HG02610 (cell line): ENCODE measurements around the gene SLC27A2.
"Not testable (repeated sequence)": the region's sequence is repeated elsewhere in the genome, so short reads cannot be mapped to it uniquely, and the experiment has no call there.

ENCODE experiments used
- ATAC-seq: cut with Tn5 transposase; IDR thresholded peaks from one replicate; pipeline ENCODE4 v1.9.1; 2021; ENCODE audit warnings: mild to moderate bottlenecking, moderate library complexity; ENCODE audit not compliant: unreplicated experiment

SLC27A2 gene

GRCh38 chr15:50181969-50182218 lies at the start of gene SLC27A2:
Gene SLC27A2, plus strand, starts transcription at chr15:50182196. Its CDS starts 232 bp downstream, at chr15:50182428.
- ATAC-seq: peak; percentile 59

DNA sequence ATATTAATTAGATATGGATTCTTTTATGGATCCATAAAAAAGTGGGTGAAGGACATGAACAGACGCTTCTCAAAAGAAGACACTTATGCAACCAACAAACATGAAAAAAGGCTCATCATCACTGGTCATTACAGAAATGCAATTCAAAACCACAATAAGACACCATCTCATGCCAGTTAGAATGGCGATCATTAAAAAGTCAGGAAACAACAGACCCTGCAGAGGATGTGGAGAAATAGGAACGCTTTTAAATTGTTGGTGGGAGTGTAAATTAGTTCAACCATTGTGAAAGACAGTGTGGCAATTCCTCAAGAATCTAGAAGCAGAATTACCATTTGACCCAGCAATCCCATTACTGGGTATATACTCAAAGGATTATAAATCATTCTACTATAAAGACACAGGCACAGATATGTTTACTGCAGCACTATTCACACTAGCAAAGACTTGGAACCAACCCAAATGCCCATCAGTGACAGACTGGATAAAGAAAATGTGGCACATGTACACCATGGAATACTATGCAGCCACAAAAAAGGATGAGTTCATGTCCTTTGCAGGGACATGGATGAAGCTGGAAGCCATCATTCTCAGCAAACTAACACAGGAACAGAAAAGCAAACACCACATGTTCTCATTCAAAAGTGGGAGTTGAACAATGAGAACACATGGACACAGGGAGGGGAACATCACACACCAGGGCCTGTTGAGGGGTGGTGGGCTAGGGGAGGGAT lies 49.6 kb upstream of the SLC27A2 start:
- ATAC-seq: not testable (repeated sequence)

GRCh38 chr15:50134524-50135024 lies 47.4 kb upstream of the SLC27A2 start:
- ATAC-seq: peak; percentile 86

DNA sequence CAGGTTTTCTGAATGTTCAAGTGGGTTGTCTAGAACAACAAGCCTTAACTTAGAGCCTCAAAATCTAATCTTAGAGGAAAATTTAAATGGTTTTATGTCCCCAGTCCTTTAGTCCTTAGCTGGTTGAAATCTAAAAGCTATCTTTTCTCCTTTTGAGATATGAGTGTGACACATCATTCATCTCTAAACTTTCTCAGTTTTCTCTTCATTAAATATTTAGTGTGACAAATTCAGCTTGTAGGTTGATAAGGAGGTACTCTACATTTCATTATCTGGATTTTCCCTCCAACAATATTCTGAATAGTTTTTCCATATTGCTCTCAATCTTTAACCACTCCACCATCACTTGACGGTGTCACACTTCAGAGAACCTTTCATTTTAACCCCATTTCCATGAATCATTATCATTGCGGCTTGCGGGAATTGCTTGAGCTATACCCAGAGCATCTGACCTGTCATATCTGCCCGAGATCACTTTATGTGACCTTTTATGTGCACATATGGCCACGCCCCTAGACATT lies 46.9 kb upstream of the SLC27A2 start:
- peak; percentile 89 for ATAC-seq

- no peak for ATAC-seq
Measured at GRCh38 chr15:50137330-50137761, 44.6 kb upstream of the SLC27A2 start.

GRCh38 chr15:50137893-50138292 lies 44.1 kb upstream of the SLC27A2 start:
- no peak for ATAC-seq

- ATAC-seq: no peak
Measured at GRCh38 chr15:50138391-50138790, 43.6 kb upstream of the SLC27A2 start.

DNA sequence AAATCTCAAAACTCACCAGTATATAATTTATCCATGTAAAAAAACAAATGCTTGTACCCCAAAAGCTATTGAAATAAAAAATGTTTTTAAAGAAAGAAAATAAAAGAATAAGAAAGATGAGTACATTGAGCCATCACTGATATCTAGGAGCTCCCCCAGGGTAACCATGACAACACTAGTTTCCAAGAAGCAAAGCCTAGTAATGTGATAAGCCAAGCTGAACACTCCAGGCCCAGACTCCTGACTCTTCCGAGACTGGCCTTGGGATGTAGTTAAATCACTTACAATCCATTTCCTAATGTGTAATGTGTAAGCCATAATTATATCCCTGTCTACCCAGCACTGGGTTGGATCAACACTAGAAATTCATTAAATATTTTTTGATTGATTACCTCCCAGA lies 41.9 kb upstream of the SLC27A2 start:
- no peak for ATAC-seq

GRCh38 chr15:50140983-50141382 lies 41.0 kb upstream of the SLC27A2 start:
- ATAC-seq: no peak

- ATAC-seq: no peak
Measured at GRCh38 chr15:50141856-50142255, 40.1 kb upstream of the SLC27A2 start.

GRCh38 chr15:50143255-50143860 lies 38.6 kb upstream of the SLC27A2 start:
- no peak for ATAC-seq

GRCh38 chr15:50144341-50145120 lies 37.5 kb upstream of the SLC27A2 start:
- no peak for ATAC-seq

DNA sequence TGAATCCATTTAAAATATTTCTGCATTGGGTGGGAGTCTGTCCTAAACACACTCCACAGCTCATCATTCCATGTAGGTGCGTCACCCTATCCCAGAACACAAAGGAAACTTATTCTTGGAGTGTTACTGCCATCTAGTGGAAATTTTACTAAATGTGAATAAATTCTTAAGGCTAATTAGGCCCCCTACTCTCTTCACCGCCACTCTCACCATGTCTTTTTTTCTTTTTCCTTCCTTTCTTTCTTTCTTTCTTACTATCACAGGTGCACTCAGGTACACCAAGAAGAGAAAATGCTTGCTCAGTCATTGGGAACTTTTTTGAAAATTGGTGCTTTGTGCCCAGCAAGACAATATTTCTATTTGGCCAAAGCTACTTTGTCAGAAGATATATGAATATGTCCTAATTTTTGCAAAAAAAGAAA lies 36.5 kb upstream of the SLC27A2 start:
- ATAC-seq: peak; percentile 47

GRCh38 chr15:50146632-50147031 lies 35.4 kb upstream of the SLC27A2 start:
- ATAC-seq: no peak

- no peak for ATAC-seq
Measured at GRCh38 chr15:50148362-50148963, 33.5 kb upstream of the SLC27A2 start.

GRCh38 chr15:50149090-50149489 lies 32.9 kb upstream of the SLC27A2 start:
- no peak for ATAC-seq

DNA sequence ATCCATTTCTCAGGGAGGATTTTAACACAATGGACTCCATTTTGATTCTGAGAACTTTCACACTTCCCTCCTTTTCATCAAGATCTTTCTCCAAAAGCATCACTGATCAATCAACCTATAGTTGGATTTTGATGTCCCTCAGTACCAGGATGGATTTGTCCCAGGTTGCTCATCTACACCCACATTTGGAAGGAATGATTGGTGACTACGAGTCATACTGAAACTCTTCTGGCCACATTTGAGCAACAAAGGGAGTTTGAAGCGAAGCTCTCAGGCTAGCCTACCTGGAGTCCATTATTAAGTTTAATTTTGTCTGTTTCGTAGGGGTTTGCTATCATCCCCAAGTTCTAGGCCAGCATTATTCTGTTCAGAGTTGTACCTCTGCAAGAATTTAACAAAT lies 31.6 kb upstream of the SLC27A2 start:
- no peak for ATAC-seq

- no peak for ATAC-seq
Measured at GRCh38 chr15:50150851-50151250, 31.1 kb upstream of the SLC27A2 start.

DNA sequence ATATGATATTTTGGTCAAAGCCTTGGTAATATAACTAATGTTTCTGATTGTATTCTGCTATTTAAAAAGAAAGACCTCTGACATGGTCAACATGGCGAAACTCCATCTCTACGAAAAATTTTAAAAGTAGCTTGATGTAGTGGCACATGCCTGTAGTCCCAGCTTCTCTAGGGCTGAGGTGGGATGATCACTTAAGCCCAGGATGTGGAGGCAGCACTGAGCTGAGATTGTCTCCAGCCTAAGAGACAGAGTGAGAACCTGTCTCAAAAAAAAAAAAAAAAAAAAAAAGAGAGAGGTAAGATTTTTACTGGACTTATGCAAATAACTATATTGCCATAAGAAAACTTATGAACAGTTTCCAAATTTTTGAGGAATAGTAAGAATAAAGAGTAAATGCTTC lies 30.5 kb upstream of the SLC27A2 start:
- no peak for ATAC-seq

DNA sequence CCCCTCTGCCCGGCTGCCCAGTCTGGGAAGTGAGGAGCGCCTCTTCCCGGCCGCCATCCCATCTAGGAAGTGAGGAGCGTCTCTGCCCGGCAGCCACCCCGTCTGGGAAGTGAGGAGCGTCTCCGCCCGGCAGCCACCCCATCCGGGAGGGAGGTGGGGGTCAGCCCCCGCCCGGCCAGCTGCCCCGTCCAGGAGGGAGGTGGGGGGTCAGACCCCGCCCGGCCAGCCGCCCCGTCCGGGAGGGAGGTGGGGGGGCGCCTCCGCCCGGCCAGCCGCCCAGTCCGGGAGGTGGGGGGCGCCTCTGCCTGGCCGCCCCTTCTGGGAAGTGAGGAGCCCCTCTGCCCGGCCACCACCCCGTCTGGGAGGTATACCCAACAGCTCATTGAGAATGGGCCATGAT lies 23.8 kb upstream of the SLC27A2 start:
- not testable (repeated sequence) for ATAC-seq
